K562 (cell line): ENCODE measurements around the gene KLK1. TPM values are rescaled to one million over a fixed set of nuclear protein-coding genes. Genes with fewer than 3 reads are reported as not detected.

Experiments
- ATAC-seq: fragments of 200-7000 bp; cut with Tn5 transposase; 3 replicates; pipeline ENCODE4 v1.9.1; 2020; ENCODE audit warnings: moderate library complexity
- BruUV-seq: library from RNA; stranded (reverse); fragments of 400-500 nt; replicated peaks from 2 replicates; lab custom pipeline; 2021; lab: Mats Ljungman, UMichigan
- CTCF ChIA-PET: fragments of 300-600 bp; formaldehyde crosslinking; extraction: SDS; loops from one replicate; lab custom pipeline; 2021; ENCODE audit warnings: low intra/inter-chr PET ratio; lab: Yijun Ruan, JAX
- POLR2A ChIA-PET: fragments of 300-600, 350-650 bp; sonication (Branson Sonifier 250); formaldehyde crosslinking; extraction: SDS; loops from one replicate; lab custom pipeline; 2021; ENCODE audit warnings: antibody characterized with exemption, inconsistent platforms; lab: Yijun Ruan, JAX
- DNase-seq, 4 experiments: peaks; one replicate each; pipeline versions ENCODE4 v3.0.0 to v3.0.0-alpha.2; 2011 to 2018; ENCODE audit warnings: low spot score in 3 of 4, mixed read lengths in 3 of 4; ENCODE audit errors: extremely low read depth in 1 of 4
- FAIRE-seq: peaks from 2 replicates; lab custom pipeline; 2011; peaks lifted over from hg19 to GRCh38; lab: Jason Lieb, UNC
- H2AFZ ChIP-seq: 2 replicates; pipeline ENCODE4 v1.6.0; 2011; ENCODE audit warnings: low read depth, low read length, control low read depth, inconsistent platforms
- H3K27ac ChIP-seq: fragments of 200-600 bp; 3 replicates; pipeline ENCODE4 v1.8.0; 2011; ENCODE audit warnings: low read depth, mild to moderate bottlenecking, control low read depth, inconsistent platforms, low read length, moderate library complexity, mixed read lengths; ENCODE audit errors: extremely low read depth
- H3K27me3 ChIP-seq, 2 experiments: fragments of 300-600 bp in 1 of 2; 2 replicates in 1 of 2; 3 replicates in 1 of 2; pipeline versions ENCODE4 v1.6.0 to v1.8.0; 2011; ENCODE audit warnings: inconsistent platforms in 2 of 2, low read length in 2 of 2, mild to moderate bottlenecking in 1 of 2, mixed read lengths in 1 of 2, moderate library complexity in 1 of 2; ENCODE audit not compliant: control insufficient read depth in 2 of 2, insufficient read depth in 2 of 2
- H3K36me3 ChIP-seq: fragments of 300-600 bp; 3 replicates; pipeline ENCODE4 v1.8.0; 2011; ENCODE audit warnings: mild to moderate bottlenecking, low read length, inconsistent platforms; ENCODE audit not compliant: control insufficient read depth, insufficient read depth
- H3K4me1 ChIP-seq, 2 experiments: fragments of 200-600 bp in 1 of 2; replicated peaks in 1 of 2; 2 replicates in 1 of 2; 3 replicates in 1 of 2; pipeline versions ENCODE4 v1.5.1 to v1.8.0; 2011; ENCODE audit warnings: inconsistent platforms in 2 of 2, low read length in 2 of 2, mild to moderate bottlenecking in 1 of 2, mixed read lengths in 1 of 2, moderate library complexity in 1 of 2; ENCODE audit not compliant: control insufficient read depth in 2 of 2, insufficient read depth in 2 of 2
- H3K4me2 ChIP-seq: 2 replicates; pipeline ENCODE4 v1.6.1; 2011; ENCODE audit warnings: low read length, control low read depth, inconsistent platforms, mixed read lengths; ENCODE audit not compliant: insufficient read depth
- H3K4me3 ChIP-seq: fragments of 200-600 bp; sonication (generic), shearing (Covaris generic); 2 replicates; pipeline ENCODE4 v1.5.1; 2016; ENCODE audit warnings: control low read depth, inconsistent platforms
- H3K79me2 ChIP-seq: fragments of 200-600 bp; 3 replicates; pipeline ENCODE4 v1.8.0; 2011; ENCODE audit warnings: low read length, inconsistent platforms; ENCODE audit not compliant: control insufficient read depth, insufficient read depth
- H3K9ac ChIP-seq, 2 experiments: 2 replicates each; pipeline versions ENCODE4 v1.6.0 to v1.6.1; 2011; ENCODE audit warnings: low read depth in 2 of 2, low read length in 2 of 2, control low read depth in 1 of 2, inconsistent platforms in 1 of 2, mild to moderate bottlenecking in 1 of 2, mixed read lengths in 1 of 2; ENCODE audit not compliant: insufficient read depth in 1 of 2
- H3K9me1 ChIP-seq: one replicate; pipeline ENCODE4 v1.6.0; 2011; ENCODE audit warnings: inconsistent platforms, mild to moderate bottlenecking, low read length, moderate library complexity; ENCODE audit not compliant: control insufficient read depth, insufficient read depth
- H3K9me3 ChIP-seq: replicated peaks from 2 replicates; pipeline ENCODE4 v1.5.1; 2011; ENCODE audit warnings: low read depth, low read length, inconsistent platforms; ENCODE audit not compliant: control insufficient read depth, insufficient read depth
- H4K20me1 ChIP-seq: replicated peaks from 2 replicates; pipeline ENCODE4 v1.6.1; 2011; ENCODE audit warnings: low read length, inconsistent platforms, mixed read lengths; ENCODE audit not compliant: control insufficient read depth, insufficient read depth
- CBFB ChIP-seq: sonication (generic); formaldehyde crosslinking; IDR thresholded peaks from 2 replicates; pipeline ENCODE4 v1.4.0; 2020; ENCODE audit warnings: mild to moderate bottlenecking, missing genetic modification reagents
- CBX5 ChIP-seq: IDR thresholded peaks from 2 replicates; pipeline ENCODE4 v1.6.1; 2014; ENCODE audit warnings: low read depth, borderline replicate concordance
- E2F5 ChIP-seq: sonication (generic); formaldehyde crosslinking; IDR thresholded peaks from 2 replicates; pipeline ENCODE4 v1.8.0; 2022; ENCODE audit warnings: mild to moderate bottlenecking, missing genetic modification reagents
- ETS1 ChIP-seq: conservative IDR thresholded peaks from 2 replicates; pipeline ENCODE4 v1.6.1; 2011; ENCODE audit warnings: low read depth, mild to moderate bottlenecking, low read length; ENCODE audit not compliant: control insufficient read depth
- FIP1L1 ChIP-seq: fragments of 200-400 bp; formaldehyde crosslinking; IDR thresholded peaks from 2 replicates; pipeline ENCODE4 v1.6.1; 2018; ENCODE audit warnings: mild to moderate bottlenecking, low read depth, low read length; ENCODE audit not compliant: poor library complexity, severe bottlenecking
- HDAC1 ChIP-seq, 2 experiments: fragments of 450-650 bp; IDR thresholded peaks; 2 replicates each; pipeline ENCODE4 v1.6.1; 2016 to 2017; ENCODE audit warnings: inconsistent platforms in 1 of 2, mild to moderate bottlenecking in 1 of 2, moderate library complexity in 1 of 2
- HNRNPL ChIP-seq: fragments of 200-400 bp; formaldehyde crosslinking; IDR thresholded peaks from 2 replicates; pipeline ENCODE4 v1.6.1; 2017; ENCODE audit warnings: low read depth, mild to moderate bottlenecking, low read length
- KHSRP ChIP-seq: fragments of 450-650 bp; IDR thresholded peaks from 2 replicates; pipeline ENCODE4 v1.6.1; 2017
- MAX ChIP-seq: sonication (generic); formaldehyde crosslinking; IDR thresholded peaks from 2 replicates; pipeline ENCODE4 v1.9.0; 2022; ENCODE audit warnings: mild to moderate bottlenecking, missing genetic modification reagents
- MTA3 ChIP-seq: fragments of 450-650 bp; formaldehyde crosslinking; IDR thresholded peaks from 2 replicates; pipeline ENCODE4 v1.6.1; 2017; ENCODE audit warnings: mild to moderate bottlenecking, borderline replicate concordance
- PML ChIP-seq: IDR thresholded peaks from 2 replicates; pipeline ENCODE4 v1.6.1; 2012; ENCODE audit warnings: low read length, inconsistent platforms
- POLR2B ChIP-seq: fragments of 450-650 bp; IDR thresholded peaks from 2 replicates; pipeline ENCODE4 v1.6.1; 2018; ENCODE audit warnings: low read depth; ENCODE audit not compliant: partially characterized antibody
- RAD51 ChIP-seq: fragments of 450-650 bp; IDR thresholded peaks from 2 replicates; pipeline ENCODE4 v1.7.1; 2016; ENCODE audit warnings: low read depth, mild to moderate bottlenecking, borderline replicate concordance
- STAT5A ChIP-seq: IDR thresholded peaks from 2 replicates; pipeline ENCODE4 v1.6.1; 2012; ENCODE audit warnings: low read length, inconsistent platforms, borderline replicate concordance
- TARDBP ChIP-seq: fragments of 450-650 bp; IDR thresholded peaks from 2 replicates; pipeline ENCODE4 v1.6.1; 2016
- TGIF2 ChIP-seq: sonication (generic); formaldehyde crosslinking; IDR thresholded peaks from 2 replicates; pipeline ENCODE4 v1.8.1; 2022; ENCODE audit warnings: mild to moderate bottlenecking, missing genetic modification reagents, moderate library complexity
- ZBTB26 ChIP-seq: fragments of 450-650 bp; formaldehyde crosslinking; IDR thresholded peaks from 2 replicates; pipeline ENCODE4 v1.4.0; 2022; ENCODE audit warnings: missing genetic modification characterization
- ZNF263 ChIP-seq: sonication (generic); formaldehyde crosslinking; IDR thresholded peaks from 2 replicates; pipeline ENCODE4 v1.8.0; 2022; ENCODE audit warnings: mild to moderate bottlenecking, missing genetic modification reagents, borderline replicate concordance
- ZNF583 ChIP-seq: fragments of 250-450 bp; sonication (Bioruptor Pico); IDR thresholded peaks from 2 replicates; pipeline ENCODE4 v1.4.0; 2020
- WGBS: fragments of 100-300 bp; shearing (Covaris generic); methylation state at CpG from one replicate; pipeline ENCODE4 v1.1.6; 2016; ENCODE audit warnings: low coverage, mixed read lengths; ENCODE audit not compliant: insufficient coverage; ENCODE audit errors: missing lambda C conversion rate; 5-methylcytosine and 5-hydroxymethylcytosine counted together
- in situ Hi-C: fragments of 300-500 bp; cut with MboI; formaldehyde crosslinking; loops from 4 replicates; pipeline ENCODE4 v1.15.0; 2018; ENCODE audit warnings: inconsistent platforms, mixed read lengths
- intact Hi-C: fragments of 100-400 bp; cut with micrococcal nuclease; formaldehyde crosslinking; loops from 2 replicates; pipeline ENCODE4 v1.14.2; 2022
- polyA plus RNA-seq, 8 experiments: library from polyadenylated mRNA; depleted of rRNA in 4 of 8; stranded (reverse) in 5 of 8; unstranded in 3 of 8; fragments of >200 nt; fragmentation: Nextera tagmentation in 2 of 8; fragmentation: Illumina TruSeq in 1 of 8; extraction: Ambion mirVana in 2 of 8; extraction: Trizol in 1 of 8; gene quantifications; 2 replicates each; pipeline versions ENCODE4 v1.2.1 to v1.2.3, GENCODE V29; 2011 to 2014; ENCODE audit warnings: inconsistent platforms in 1 of 8, missing spikeins in 1 of 8
- total RNA-seq, 7 experiments: library from RNA; depleted of rRNA in 6 of 7; stranded (reverse); fragments of >200 nt in 6 of 7; fragmentation: Illumina TruSeq in 2 of 7; extraction: Trizol in 2 of 7; gene quantifications; 2 replicates each; pipeline versions ENCODE4 v1.2.1 to v1.2.3, GENCODE V29; 2011 to 2021; ENCODE audit warnings: low replicate concordance in 1 of 7

The KLK1 gene
- total and polyA plus RNA-seq, 9 of the 15 experiments (the other 6 are each of a cell fraction or from before 2014, with no cell fraction given) = 0.87 to 15.4 (median 9.1) TPM

GRCh38 chr19:50797781-50798658 is 25.6 kb downstream of the KLK1 start:
- no peak for FAIRE-seq
- in situ Hi-C loops (no loop called here), intact Hi-C loops (no loop called here)
- peak in 1 of 4 experiments; percentile 19 for DNase-seq
- Histone ChIP-seq H3K27me3 (no peaks in the 10 kb centered on the region), H4K20me1 (peaks cover 58% of the 10 kb centered on the region), H3K4me3 (no peak overlapping the region), H3K9me1 (peaks cover 23% of the 10 kb centered on the region), H3K9ac (peak overlapping the region in 1 of 2 experiments; percentile 72; a peak in 2 of 4 replicates), H3K4me2 (no peak overlapping the region), H2AFZ (no peak overlapping the region), H3K9me3 (no peaks in the 10 kb centered on the region), H3K79me2 (peaks cover 32% of the 10 kb centered on the region), H3K4me1 (peaks cover 20 to 70% of the 10 kb centered on the region in 2 experiments; a peak in 4 of 5 replicates), H3K36me3 (peaks cover 72% of the 10 kb centered on the region), H3K27ac (no peak overlapping the region)
- WGBS = 86% methylated on average over 16 of the region's 18 CpGs
- POLR2A ChIA-PET = interaction anchor here (0.6 to 2.5 kb wide), 9 partner anchors 17 to 273 kb away, joined by 3 to 7 read pairs (median 4); no protein-coding TSS in a partner anchor
- CTCF ChIA-PET = no interaction called here
- peak; percentile 9 for ATAC-seq
- no TSS peak for BruUV-seq
- peak; percentile 49; the same call in 1 of the 2 replicates for TF ChIP-seq MTA3
- TF ChIP-seq MAX (CRISPR knock-in tag) = peak; percentile 30; the same call in 1 of the 2 replicates
- TF ChIP-seq E2F5 (CRISPR knock-in tag) = 0 out of 2 replicates have a peak, but pooled peaks have one; percentile 30
- TF ChIP-seq ETS1 = peak; percentile 53; the same call in 1 of the 2 replicates
- TF ChIP-seq KHSRP = no peak
- peak; percentile 83 for TF ChIP-seq CBFB
- no peak for TF ChIP-seq TARDBP
- no peak for TF ChIP-seq CBX5
- peak; percentile 22 for TF ChIP-seq FIP1L1
- TF ChIP-seq TGIF2 (CRISPR knock-in tag) = no peak
- no peak for TF ChIP-seq HDAC1 (IDR thresholded peaks at IDR 0.05)
- TF ChIP-seq RAD51 = no peak
- peak; percentile 68; the same call in 1 of the 2 replicates for TF ChIP-seq ZNF263 (CRISPR knock-in tag)
- TF ChIP-seq ZBTB26 (CRISPR knock-in tag) = no peak
- no peak for TF ChIP-seq STAT5A
- peak; percentile 8 for TF ChIP-seq POLR2B
- no peak for TF ChIP-seq ZNF583 (CRISPR knock-in tag)
- TF ChIP-seq PML = peak; percentile 17; the same call in 1 of the 2 replicates
- TF ChIP-seq HNRNPL = no peak
